ENCODE results near the gene TSC1.

The TSC1 gene

DNA sequence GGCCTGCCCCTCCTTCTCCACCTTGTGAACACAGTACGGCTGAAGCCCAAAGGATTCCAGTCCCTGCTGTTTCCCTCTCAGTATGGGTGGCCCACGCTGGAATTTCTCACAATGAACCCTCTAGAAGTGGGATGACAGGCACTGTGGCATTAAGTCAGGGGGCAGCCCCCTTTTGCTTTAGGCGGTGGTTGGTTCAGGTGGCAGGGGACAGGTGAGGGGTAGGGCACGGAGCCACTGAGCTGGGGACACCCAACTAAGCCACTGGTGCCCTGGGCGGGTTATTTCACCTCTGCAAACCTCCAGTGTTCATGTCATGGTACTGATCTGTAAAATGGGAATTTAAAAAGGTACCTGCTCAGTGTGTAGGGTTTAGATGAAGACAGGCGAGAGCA, 58.1 kb downstream of the TSC1 start:
- no peak for DNase-seq

- DNase-seq: no peak
Measured at GRCh38 chr9:132885720-132886333, 58.6 kb downstream of the TSC1 start.

DNA sequence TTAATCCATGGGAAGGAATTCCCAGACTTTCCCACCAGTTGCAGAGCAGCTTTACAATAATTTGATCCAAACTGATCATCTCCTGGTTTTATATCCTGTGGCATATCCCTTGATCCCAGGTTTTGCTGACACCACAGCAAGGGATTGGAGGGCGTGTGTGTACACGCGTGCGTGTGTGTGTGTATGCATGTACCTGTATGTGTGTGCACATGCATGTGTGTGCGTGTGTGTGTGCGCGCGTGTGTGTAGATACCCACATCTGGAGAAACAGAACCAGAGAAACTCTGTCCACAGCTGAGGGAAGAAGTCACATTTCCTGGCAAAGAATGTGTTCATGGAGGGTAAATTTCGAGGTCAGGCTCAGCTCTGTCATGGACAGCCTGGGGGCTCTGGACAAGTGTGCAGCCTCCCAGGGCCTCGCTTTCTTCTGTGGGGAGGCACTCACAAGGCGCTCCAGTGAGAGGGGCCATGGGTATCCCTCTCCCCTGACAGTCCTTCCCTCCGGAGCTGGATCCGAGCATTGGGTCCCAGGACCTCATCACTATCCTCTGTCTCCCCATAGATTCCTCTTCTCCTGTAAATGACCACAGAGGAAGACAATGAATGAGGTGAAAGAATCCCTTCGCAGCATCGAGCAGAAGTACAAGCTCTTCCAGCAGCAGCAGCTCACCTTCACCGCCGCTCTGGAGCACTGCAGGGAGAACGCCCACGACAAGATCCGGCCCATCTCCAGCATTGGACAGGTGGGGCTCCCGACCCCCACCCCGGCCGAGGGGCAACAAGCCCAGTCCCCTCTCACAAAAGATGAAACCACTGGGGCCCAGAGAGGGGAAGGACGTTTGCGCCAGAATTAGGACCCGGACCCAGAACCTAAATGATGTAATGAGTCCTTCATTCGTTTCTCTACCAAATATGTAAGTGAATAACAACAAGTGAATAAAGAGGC, 60.8 kb downstream of the TSC1 start:
- no peak for DNase-seq

DNA sequence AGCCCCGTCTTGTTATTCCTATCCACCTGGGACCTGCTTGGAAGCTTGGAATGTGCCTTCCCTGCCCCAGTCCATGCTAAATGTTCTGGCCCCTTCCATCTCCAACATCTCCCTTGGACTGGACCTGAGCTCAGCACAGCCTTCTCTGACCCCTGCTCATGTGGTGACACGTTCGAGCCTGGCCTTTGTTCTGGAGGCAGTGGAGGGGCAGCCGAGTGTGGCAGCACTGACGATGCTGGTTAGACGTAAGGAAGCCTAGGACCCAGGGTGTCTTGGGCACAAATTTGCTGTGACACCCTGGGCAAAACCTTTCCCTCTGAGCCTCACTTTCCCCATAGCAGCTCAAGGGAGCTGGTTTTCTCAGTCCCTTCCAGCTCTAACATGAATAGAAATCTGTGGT, 61.8 kb downstream of the TSC1 start:
- DNase-seq: no peak

GRCh38 chr9:132881826-132882225, 62.6 kb downstream of the TSC1 start:
- DNase-seq: no peak

GRCh38 chr9:132880324-132880661, 64.1 kb downstream of the TSC1 start:
- no peak for DNase-seq

- no peak for DNase-seq
Measured at GRCh38 chr9:132879457-132880323, 64.7 kb downstream of the TSC1 start.

DNA sequence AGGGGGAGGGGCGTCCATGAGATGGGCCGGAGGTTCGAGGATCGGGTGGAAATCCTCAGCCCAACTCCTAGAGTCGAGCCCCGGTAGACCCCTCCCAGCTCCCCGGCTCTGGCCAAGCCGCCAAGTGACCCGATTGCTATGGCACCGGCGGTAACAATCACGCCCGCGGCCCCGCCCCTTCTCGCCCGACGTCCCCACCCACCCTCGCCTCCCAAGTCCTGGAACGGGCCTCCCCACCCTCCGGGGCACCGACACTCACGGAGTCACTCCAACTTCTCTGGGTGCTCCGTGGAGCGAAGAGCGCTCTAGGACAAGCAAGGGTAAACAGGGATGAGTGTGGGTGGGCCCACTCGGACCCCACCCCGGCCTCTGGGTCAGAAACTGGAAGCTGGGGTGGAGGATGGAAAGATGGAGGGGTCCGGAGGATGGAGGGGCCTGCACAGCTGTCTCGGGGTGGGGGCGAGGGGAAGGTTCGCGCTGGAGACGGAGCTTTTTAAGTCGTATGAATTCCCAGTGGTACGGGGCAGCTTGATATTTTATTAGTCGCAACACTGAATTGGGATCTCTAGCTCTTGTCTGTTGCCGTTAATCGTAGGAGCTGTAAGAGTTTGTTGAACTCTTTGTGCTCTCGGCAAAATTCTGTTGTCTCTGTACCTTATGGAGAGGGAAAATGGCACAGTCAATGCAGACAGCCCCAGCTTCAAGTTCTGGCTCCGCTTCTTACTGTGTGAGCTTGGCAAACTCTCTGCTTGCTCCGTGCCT, 65.5 kb downstream of the TSC1 start, which contains the start of gene SPACA9:
Gene SPACA9, plus strand, starts transcription at position 204 of the 762 bp plus-strand sequence. CDS start 5,050 bp downstream, outside the sequence.
- no peak for DNase-seq

DNA sequence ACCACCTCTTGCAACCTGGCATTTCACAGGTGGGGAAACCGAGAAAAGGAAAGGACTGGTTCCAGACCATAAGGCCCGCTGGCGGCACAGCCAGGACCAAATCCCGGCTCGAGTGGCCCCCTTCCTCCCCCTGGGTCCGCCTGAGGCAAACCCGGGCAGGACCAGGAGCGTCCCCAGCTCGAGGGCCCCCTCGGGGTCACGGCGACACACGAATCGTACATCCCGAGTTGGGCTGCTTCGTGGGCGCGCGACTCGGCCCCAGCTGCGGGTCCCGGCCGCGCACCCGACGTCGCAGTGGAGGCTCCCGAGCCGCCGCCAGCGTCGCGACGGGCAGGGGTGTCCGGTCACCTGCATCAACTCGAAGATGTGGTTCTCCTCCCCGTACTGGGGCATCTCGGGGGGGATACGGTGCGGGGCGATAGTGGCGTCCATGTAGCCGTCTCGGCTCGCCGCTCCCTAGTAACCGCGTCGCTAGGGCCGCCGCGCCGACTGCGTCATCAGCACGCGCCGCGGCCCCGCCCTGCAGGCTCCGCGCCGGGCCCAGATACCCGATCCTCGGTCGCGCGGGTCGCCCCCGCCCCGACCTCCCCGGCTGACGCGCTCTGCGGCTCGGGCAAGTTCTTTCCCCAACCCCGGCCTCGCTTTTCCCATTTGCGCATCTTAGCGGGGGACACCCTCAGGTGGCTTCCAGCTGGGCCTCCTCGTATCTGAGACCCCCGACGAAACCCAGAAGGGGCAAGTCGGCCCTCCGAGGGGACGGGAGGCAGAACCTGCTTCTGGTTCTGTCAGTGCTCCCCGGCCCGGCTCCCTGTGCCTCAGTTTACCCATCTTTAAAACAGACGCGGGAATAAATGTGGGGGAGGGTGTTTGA, 66.4 kb downstream of the TSC1 start, which contains the start of gene AK8:
Gene AK8, minus strand, starts transcription at position 461 of the 871 bp plus-strand sequence. Its CDS starts 29 bp downstream, at position 432.
- DNase-seq: no peak

DNA sequence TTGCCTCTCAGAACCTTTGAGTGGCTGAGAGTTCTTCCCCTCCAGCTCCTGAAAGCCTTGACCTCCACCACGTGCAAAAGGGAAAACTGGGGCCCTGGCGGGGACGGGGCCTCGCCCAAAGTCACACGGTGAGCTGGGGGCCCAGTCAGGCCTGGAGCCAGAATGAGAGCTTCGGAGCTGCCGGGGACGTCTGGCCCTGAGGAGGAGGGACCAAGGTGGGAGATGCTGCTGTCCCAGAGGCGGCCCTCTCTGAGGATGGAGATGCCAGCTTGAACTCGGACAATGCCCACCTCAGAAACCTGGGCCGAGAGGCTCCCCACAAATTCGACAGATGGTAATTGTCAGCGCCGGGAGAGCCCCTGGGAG, 67.0 kb downstream of the TSC1 start:
- DNase-seq: no peak

DNA sequence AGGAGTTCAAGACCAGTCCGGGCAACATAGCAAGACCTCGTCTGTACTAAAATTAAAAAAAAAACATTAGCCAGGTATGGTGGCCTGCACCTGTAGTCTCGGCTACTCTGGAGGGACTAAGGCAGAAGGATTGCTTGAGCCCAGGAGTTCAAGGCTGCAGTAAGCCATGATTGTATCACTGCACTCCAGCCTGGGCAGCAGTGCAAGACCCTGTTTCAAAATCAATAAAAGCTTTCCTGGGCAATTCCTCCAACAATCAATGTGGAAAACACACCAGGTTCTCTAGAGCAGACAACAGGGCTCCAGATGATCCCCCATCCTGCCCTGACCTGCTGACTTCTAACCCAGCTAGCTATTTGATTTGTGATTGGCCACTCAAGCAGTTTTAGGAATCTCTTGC, 67.6 kb downstream of the TSC1 start:
- no peak for DNase-seq

DNA sequence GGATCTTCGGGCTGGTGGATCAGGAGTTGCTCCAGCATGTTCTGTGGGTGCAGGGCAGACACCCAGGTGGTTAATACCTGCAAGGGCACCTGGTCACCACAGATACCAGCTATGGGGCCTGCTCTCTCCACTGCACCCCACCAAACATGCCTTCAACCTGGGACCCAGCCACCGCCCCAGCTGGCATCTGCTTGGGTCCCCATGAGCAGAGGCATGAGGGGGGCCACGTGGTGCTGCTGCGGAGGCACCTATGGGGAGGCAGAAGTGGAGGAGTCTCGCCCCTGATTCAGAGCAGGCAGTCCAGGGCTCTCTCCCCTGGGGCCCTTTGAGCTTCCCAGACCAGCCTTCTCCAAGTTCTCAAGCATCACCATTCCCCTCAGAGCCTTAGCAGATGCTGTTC, 69.3 kb downstream of the TSC1 start:
- DNase-seq: no peak

- DNase-seq: no peak
Measured at GRCh38 chr9:132873403-132873802, 71.0 kb downstream of the TSC1 start.

DNA sequence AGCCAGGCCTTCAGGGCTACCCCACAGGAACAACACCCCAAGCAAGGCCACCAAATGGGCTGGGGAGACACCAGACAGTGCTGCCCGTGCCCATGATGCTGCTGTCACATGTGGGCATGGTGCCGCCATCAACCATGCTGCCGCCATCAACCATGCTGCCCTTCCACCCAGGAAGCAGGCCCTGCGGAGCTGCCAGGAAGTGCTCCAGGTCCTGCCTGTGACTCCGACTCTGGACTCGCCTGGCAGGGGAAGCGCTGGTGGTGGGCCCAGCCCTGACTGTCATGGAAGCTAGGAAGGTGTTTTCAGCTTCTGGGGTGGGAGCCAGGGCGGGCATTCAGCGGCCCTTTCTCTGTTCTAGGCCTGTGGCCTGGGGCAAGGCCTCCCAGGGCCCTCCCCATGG, 75.2 kb downstream of the TSC1 start:
- DNase-seq: no peak

GRCh38 chr9:132866898-132867297, 77.5 kb downstream of the TSC1 start:
- no peak for DNase-seq

GRCh38 chr9:132864691-132865090, 79.7 kb downstream of the TSC1 start:
- no peak for DNase-seq

- DNase-seq: no peak
Measured at GRCh38 chr9:132864277-132864676, 80.1 kb downstream of the TSC1 start.

GRCh38 chr9:132863096-132863495, 81.3 kb downstream of the TSC1 start:
- no peak for DNase-seq

DNA sequence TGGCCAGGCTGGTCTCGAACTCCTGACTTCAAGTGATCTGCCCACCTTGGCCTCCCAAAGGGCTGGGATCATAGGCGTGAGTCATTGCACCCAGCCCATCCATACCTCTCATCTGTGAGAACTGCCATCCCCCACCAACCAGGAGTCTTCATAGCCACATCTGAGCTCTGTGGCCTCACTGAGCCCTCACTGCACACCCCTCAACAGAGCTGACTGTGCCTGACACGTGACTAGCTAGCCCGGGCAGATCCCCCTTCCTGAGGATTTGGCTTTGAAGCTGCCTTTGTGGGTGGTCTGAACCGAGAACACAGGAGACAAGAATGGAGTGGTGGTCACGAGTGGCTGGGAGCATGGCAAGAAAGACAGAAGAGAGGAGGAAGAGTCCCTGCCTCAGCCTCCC, 81.9 kb downstream of the TSC1 start:
- DNase-seq: no peak

GRCh38 chr9:132861666-132862065, 82.8 kb downstream of the TSC1 start:
- no peak for DNase-seq

GRCh38 chr9:132858751-132859150, 85.7 kb downstream of the TSC1 start:
- no peak for DNase-seq

All from cerebellar nuclear complex (tissue), 1 donor.